ENCODE data around the gene CADM3. TPM values are rescaled to one million over a fixed set of nuclear protein-coding genes. Genes with fewer than 3 reads are reported as not detected.

The CADM3 gene
- total RNA-seq, 1 donor from 2014 or later = 5.8 TPM

- H3K27me3 Mint-ChIP-seq = no peaks in the 10 kb centered on the region
Measured at GRCh38 chr1:159152031-159152430, 19.4 kb upstream of the CADM3 start.

GRCh38 chr1:159161001-159161718 lies 10.3 kb upstream of the CADM3 start:
- H3K27ac Mint-ChIP-seq = no peak overlapping the region
- peak; percentile 97 for TF ChIP-seq CTCF (conservative IDR thresholded peaks at IDR 0.05)
- H3K9me3 Mint-ChIP-seq = no peaks in the 10 kb centered on the region
- no peak overlapping the region for H3K4me3 Mint-ChIP-seq
- peaks cover 7% of the 10 kb centered on the region for H3K27me3 Mint-ChIP-seq
- no peaks in the 10 kb centered on the region for H3K36me3 Mint-ChIP-seq
- H3K4me1 Mint-ChIP-seq (ENCODE audit: unreplicated experiment) = no peaks in the 10 kb centered on the region
- DNase-seq (ENCODE audit: extremely low spot score, unreplicated experiment) = peak; percentile 80

More at GRCh38 chr1:159152031-159152430, 19.4 kb upstream of the CADM3 start:
- Mint-ChIP-seq H3K36me3 (no peaks in the 10 kb centered on the region), H3K27ac (no peak overlapping the region), H3K4me3 (no peak overlapping the region), H3K4me1 (ENCODE audit: unreplicated experiment) (no peaks in the 10 kb centered on the region), H3K9me3 (no peaks in the 10 kb centered on the region)
- TF ChIP-seq CTCF (conservative IDR thresholded peaks at IDR 0.05) = no peak
- no peak for DNase-seq (ENCODE audit: extremely low spot score, unreplicated experiment)

- TF ChIP-seq CTCF (conservative IDR thresholded peaks at IDR 0.05) = no peak
- Mint-ChIP-seq H3K27me3 (peaks cover 11% of the 10 kb centered on the region), H3K27ac (no peak overlapping the region), H3K4me1 (ENCODE audit: unreplicated experiment) (no peaks in the 10 kb centered on the region), H3K4me3 (no peak overlapping the region), H3K36me3 (no peaks in the 10 kb centered on the region), H3K9me3 (no peaks in the 10 kb centered on the region)
- DNase-seq (ENCODE audit: extremely low spot score, unreplicated experiment) = no peak
Measured at GRCh38 chr1:159161719-159162026, 9.7 kb upstream of the CADM3 start.

GRCh38 chr1:159162516-159163265 lies 8.7 kb upstream of the CADM3 start:
- H3K4me1 Mint-ChIP-seq (ENCODE audit: unreplicated experiment) = no peaks in the 10 kb centered on the region
- no peak for DNase-seq (ENCODE audit: extremely low spot score, unreplicated experiment)
- no peak for TF ChIP-seq CTCF (conservative IDR thresholded peaks at IDR 0.05)
- no peaks in the 10 kb centered on the region for H3K9me3 Mint-ChIP-seq
- no peak overlapping the region for H3K27ac Mint-ChIP-seq
- no peaks in the 10 kb centered on the region for H3K36me3 Mint-ChIP-seq
- peaks cover 16% of the 10 kb centered on the region for H3K27me3 Mint-ChIP-seq
- H3K4me3 Mint-ChIP-seq = no peak overlapping the region

GRCh38 chr1:159163614-159164228 lies 7.7 kb upstream of the CADM3 start:
- H3K9me3 Mint-ChIP-seq = no peaks in the 10 kb centered on the region
- H3K27me3 Mint-ChIP-seq = peaks cover 27% of the 10 kb centered on the region
- no peak for DNase-seq (ENCODE audit: extremely low spot score, unreplicated experiment)
- no peak overlapping the region for H3K27ac Mint-ChIP-seq
- no peak for TF ChIP-seq CTCF (conservative IDR thresholded peaks at IDR 0.05)
- H3K4me3 Mint-ChIP-seq = no peak overlapping the region
- no peaks in the 10 kb centered on the region for H3K4me1 Mint-ChIP-seq (ENCODE audit: unreplicated experiment)
- no peaks in the 10 kb centered on the region for H3K36me3 Mint-ChIP-seq

All from type B pancreatic cell (in vitro differentiated cells).